HepG2 (cell line): ENCODE measurements around the gene KNL1. TPM values are rescaled to one million over a fixed set of nuclear protein-coding genes. Genes with fewer than 3 reads are reported as not detected.

Experiments used
- HNRNPH1 ChIP-seq: fragments of 200-400 bp; formaldehyde crosslinking; optimal IDR thresholded peaks from 2 replicates; pipeline ENCODE3; 2017; ENCODE audit warnings: mild to moderate bottlenecking, low read depth, low read length
- MXD3 ChIP-seq: IDR thresholded peaks from 2 replicates; pipeline ENCODE4 v1.6.1; 2016; ENCODE audit warnings: mild to moderate bottlenecking, missing biosample characterization, missing genetic modification reagents
- NAIF1 ChIP-seq: sonication (generic); formaldehyde crosslinking; IDR thresholded peaks from 2 replicates; pipeline ENCODE4 v1.5.0; 2020; ENCODE audit warnings: mild to moderate bottlenecking, missing genetic modification reagents, borderline replicate concordance
- PCBP2 ChIP-seq: fragments of 200-400 bp; formaldehyde crosslinking; optimal IDR thresholded peaks from 2 replicates; pipeline ENCODE3; 2018; ENCODE audit warnings: low read length, low read depth; ENCODE audit not compliant: poor library complexity, severe bottlenecking
- ZNF235 ChIP-seq: sonication (generic); formaldehyde crosslinking; IDR thresholded peaks from 2 replicates; pipeline ENCODE4 v1.8.1; 2023; ENCODE audit warnings: mild to moderate bottlenecking, missing genetic modification reagents, borderline replicate concordance
- ZNF275 ChIP-seq: sonication (generic); formaldehyde crosslinking; IDR thresholded peaks from 2 replicates; pipeline ENCODE4 v1.8.0; 2022; ENCODE audit warnings: missing genetic modification reagents, mild to moderate bottlenecking, inconsistent platforms, borderline replicate concordance
- ZNF431 ChIP-seq: sonication (generic); formaldehyde crosslinking; IDR thresholded peaks from 2 replicates; pipeline ENCODE4 v1.9.0; 2022; ENCODE audit warnings: missing genetic modification reagents, low read depth, mild to moderate bottlenecking, borderline replicate concordance
- ZNF589 ChIP-seq: sonication (generic); formaldehyde crosslinking; conservative IDR thresholded peaks from 2 replicates; pipeline ENCODE4 v1.8.0; 2022; ENCODE audit warnings: mild to moderate bottlenecking, moderate library complexity, missing genetic modification reagents
- ZNF772 ChIP-seq: sonication (generic); formaldehyde crosslinking; IDR thresholded peaks from 2 replicates; pipeline ENCODE4 v1.5.0; 2020; ENCODE audit warnings: mild to moderate bottlenecking, missing genetic modification reagents
- polyA plus RNA-seq, 8 experiments: library from polyadenylated mRNA; depleted of rRNA in 3 of 8; stranded (reverse) in 7 of 8; unstranded in 1 of 8; fragments of >200 nt; fragmentation: Illumina TruSeq in 4 of 8; extraction: Trizol in 4 of 8; gene quantifications; 2 replicates each; pipeline versions ENCODE4 v1.2.1 to v1.2.3, GENCODE V29; 2011 to 2016; ENCODE audit warnings: low read depth in 4 of 8, missing spikeins in 1 of 8, mixed read lengths in 1 of 8; ENCODE audit not compliant: insufficient read depth in 1 of 8
- total RNA-seq, 5 experiments: library from RNA; depleted of rRNA; stranded (reverse); fragments of >200 nt; fragmentation: Illumina TruSeq; extraction: Trizol; gene quantifications; 2 replicates each; pipeline ENCODE4 v1.2.3, GENCODE V29; 2016; ENCODE audit warnings: low read depth in 1 of 5
- TF ChIP-seq, protein P1 (sequence below): sonication (generic); formaldehyde crosslinking; IDR thresholded peaks from 2 replicates; pipeline ENCODE4 v1.5.0; 2020; ENCODE audit warnings: mild to moderate bottlenecking, missing genetic modification reagents
- TF ChIP-seq, protein P2 (sequence below): sonication (generic); formaldehyde crosslinking; IDR thresholded peaks from 2 replicates; pipeline ENCODE4 v1.4.0; 2020; ENCODE audit warnings: missing genetic modification reagents

KNL1 gene
- total and polyA plus RNA-seq, 2 of the 13 experiments (the other 11 are each of a cell fraction or from before 2014, with no cell fraction given) = 8.0 to 21.4 TPM

DNA sequence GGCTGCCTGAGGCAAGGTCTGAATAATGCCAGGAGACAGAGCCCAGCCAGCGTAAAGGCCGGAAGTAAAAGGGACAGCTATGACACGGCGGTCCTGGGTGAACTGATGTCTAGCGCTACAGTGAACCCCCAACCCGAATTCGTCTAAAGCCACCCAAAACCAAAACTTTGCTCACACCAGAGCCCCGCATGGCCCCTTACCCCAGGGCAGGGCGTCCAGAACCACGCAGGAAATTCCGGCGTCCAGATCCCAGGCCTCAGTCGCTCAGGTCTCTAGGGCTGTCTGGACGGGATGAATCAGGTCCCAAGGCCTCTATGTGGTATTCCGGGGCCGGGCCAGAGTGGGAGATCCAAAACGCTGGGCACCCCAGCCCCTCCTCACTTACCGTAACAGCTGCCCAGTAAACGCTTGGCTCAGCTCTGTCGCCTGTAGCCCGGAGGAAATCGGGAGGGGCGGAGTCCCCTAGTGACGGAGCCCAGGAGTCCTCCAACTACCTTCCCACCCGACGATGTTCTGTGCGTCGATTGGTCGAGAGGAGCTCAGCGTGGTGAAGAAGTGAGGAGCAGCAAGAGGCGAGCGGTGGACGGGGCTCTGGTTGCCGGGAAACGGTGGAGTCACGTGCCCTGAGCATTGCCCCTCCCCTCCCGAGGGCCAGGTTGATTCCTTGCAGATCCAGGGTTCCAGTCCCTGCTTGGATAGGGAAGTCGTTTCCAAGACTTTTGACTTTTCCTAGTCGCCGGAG lies 29.3 kb upstream of the KNL1 start, which contains the start of gene CCDC32 (continued):
- TF ChIP-seq, protein P1, sequence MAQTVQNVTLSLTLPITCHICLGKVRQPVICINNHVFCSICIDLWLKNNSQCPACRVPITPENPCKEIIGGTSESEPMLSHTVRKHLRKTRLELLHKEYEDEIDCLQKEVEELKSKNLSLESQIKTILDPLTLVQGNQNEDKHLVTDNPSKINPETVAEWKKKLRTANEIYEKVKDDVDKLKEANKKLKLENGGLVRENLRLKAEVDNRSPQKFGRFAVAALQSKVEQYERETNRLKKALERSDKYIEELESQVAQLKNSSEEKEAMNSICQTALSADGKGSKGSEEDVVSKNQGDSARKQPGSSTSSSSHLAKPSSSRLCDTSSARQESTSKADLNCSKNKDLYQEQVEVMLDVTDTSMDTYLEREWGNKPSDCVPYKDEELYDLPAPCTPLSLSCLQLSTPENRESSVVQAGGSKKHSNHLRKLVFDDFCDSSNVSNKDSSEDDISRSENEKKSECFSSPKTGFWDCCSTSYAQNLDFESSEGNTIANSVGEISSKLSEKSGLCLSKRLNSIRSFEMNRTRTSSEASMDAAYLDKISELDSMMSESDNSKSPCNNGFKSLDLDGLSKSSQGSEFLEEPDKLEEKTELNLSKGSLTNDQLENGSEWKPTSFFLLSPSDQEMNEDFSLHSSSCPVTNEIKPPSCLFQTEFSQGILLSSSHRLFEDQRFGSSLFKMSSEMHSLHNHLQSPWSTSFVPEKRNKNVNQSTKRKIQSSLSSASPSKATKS = no peak
- TF ChIP-seq ZNF589 (CRISPR knock-in tag) (no peak), ZNF235 (CRISPR knock-in tag) (peak; percentile 68; the same call in 1 of the 2 replicates), ZNF431 (0 out of 2 replicates have a peak, but pooled peaks have one; percentile 52), HNRNPH1 (no peak), PCBP2 (no peak), ZNF275 (peak; percentile 34; the same call in 1 of the 2 replicates), NAIF1 (CRISPR knock-in tag) (peak; percentile 29; the same call in 1 of the 2 replicates), MXD3 (CRISPR knock-in tag) (0 out of 2 replicates have a peak, but pooled peaks have one; percentile 33), ZNF772 (0 out of 2 replicates have a peak, but pooled peaks have one; percentile 66)
- TF ChIP-seq, protein P2, sequence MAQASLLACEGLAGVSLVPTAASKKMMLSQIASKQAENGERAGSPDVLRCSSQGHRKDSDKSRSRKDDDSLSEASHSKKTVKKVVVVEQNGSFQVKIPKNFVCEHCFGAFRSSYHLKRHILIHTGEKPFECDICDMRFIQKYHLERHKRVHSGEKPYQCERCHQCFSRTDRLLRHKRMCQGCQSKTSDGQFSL (CRISPR knock-in tag) = no peak
